Cardiac atrium fibroblast (primary cell): Measurements from ENCODE around the gene CCDC68. TPM values are rescaled to one million over a fixed set of nuclear protein-coding genes. Genes with fewer than 3 reads are reported as not detected.

Experiments
- total RNA-seq: library from RNA; depleted of rRNA; stranded (reverse); fragments of >200 nt; gene quantifications from 2 replicates; pipeline ENCODE4 v1.2.3, GENCODE V29; 2015

Gene CCDC68, protein sequence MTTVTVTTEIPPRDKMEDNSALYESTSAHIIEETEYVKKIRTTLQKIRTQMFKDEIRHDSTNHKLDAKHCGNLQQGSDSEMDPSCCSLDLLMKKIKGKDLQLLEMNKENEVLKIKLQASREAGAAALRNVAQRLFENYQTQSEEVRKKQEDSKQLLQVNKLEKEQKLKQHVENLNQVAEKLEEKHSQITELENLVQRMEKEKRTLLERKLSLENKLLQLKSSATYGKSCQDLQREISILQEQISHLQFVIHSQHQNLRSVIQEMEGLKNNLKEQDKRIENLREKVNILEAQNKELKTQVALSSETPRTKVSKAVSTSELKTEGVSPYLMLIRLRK
- total RNA-seq, result 5.8 and 6.3 TPM in 2 replicates

GRCh38 chr18:54958704-54959625 lies at the start of gene CCDC68:
Gene CCDC68, minus strand, starts transcription at chr18:54959461. Its CDS starts 16,670 bp downstream, at chr18:54942791.

Other genes starting within 250 kb of the CCDC68 start
- 1.8 and 5.1 TPM in 2 replicates for gene RAB27B, start 131.0 kb downstream of the CCDC68 start, total RNA-seq